Astrocyte of the spinal cord (primary cell): Measurements from ENCODE around the gene NUBP2.

ENCODE experiments used
- DNase-seq: peaks from one replicate; pipeline ENCODE4 v3.0.0; 2011; ENCODE audit warnings: low read depth, low spot score
- H3K4me3 ChIP-seq: 2 replicates; pipeline ENCODE4 v1.5.1; 2011; ENCODE audit warnings: low read depth, mild to moderate bottlenecking, low read length, moderate library complexity
- CTCF ChIP-seq: IDR thresholded peaks from 2 replicates; pipeline ENCODE4 v1.5.1; 2012; ENCODE audit warnings: low read depth, mild to moderate bottlenecking, low read length, inconsistent platforms
- in situ Hi-C: cut with HindIII; loops from 2 replicates; pipeline ENCODE4 v1.10.0; 2017; ENCODE audit warnings: low sequenced_read_pairs

Gene NUBP2

GRCh38 chr16:1775846-1776671 is 6.7 kb upstream of the NUBP2 start:
- H3K4me3 ChIP-seq, result no peak overlapping the region
- in situ Hi-C loops, result no loop called here
- no peak for DNase-seq
- TF ChIP-seq CTCF, result no peak

- in situ Hi-C loops, result no loop called here
- no peak for DNase-seq
- TF ChIP-seq CTCF, result no peak
Observed at GRCh38 chr16:1776672-1776955, 6.1 kb upstream of the NUBP2 start.

DNA sequence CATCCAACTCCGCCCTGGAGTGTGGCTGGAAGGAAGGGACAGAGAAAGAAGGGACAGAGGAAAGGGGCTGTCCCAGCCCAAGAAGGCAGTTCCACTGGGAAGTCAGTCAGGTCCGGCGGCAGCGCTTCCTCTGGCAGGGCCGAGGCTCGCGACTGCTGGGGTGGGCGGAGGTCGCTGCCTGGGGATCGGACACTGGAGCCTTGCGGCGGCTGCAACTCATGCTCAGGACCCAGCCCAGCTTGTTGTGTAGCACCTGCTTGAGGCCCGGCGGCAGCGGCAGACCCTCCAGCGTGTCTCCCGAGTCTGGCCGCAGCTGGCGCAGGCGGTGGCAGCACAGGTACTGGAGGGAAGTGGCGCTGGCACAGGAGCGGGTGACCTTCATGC is 5.8 kb upstream of the NUBP2 start:
- DNase-seq, result no peak
- TF ChIP-seq CTCF, result no peak
- H3K4me3 ChIP-seq, result no peak overlapping the region
- in situ Hi-C loops, result no loop called here

More at GRCh38 chr16:1776672-1776955, 6.1 kb upstream of the NUBP2 start:
- H3K4me3 ChIP-seq, result no peak overlapping the region

DNA sequence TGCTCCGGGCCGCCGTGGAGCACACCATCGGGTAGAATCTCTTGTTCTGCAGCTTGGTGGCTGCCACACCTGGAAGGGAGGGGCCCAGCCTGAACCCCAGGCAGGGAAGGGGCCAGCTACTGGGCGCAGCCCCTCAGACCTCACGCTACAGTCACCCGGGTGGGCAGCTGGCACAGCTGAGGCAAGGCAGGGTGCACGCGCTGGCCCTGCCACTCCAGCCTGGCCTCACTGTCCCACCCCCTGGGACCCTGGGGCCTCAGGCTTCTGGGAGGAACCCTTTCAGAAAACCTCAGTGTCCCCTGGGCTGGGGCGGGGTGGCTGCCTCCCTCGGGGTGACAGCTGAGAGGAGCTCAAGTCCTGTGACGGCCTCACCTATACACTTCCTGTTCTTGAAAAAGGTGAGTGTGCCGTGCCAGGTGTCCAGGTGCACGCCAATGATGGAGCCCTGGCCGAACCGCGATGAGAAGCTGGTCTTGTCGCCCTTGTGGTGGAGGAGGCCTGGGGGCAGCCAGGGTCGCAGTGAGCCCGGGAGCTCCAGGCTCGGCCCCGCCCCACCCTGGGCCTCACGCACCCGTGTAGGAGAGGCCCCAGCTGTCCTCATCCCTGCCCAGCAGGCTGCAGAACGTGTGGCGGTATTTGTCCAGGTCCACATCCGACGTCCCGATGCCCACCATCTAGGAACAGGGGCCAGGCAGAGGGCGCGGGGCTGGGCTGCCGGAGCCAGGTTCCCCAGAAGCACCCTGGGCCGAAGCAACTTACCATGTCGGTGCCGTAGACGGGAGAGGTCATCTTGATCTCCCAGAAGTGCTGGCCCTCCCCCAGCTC is 5.2 kb upstream of the NUBP2 start:
- H3K4me3 ChIP-seq, result no peak overlapping the region
- no peak for DNase-seq
- in situ Hi-C loops, result no loop called here
- no peak for TF ChIP-seq CTCF

GRCh38 chr16:1778200-1779179 is 4.3 kb upstream of the NUBP2 start:
- H3K4me3 ChIP-seq, result no peak overlapping the region
- peak; percentile 43 for DNase-seq
- in situ Hi-C loops, result no loop called here
- no peak for TF ChIP-seq CTCF

GRCh38 chr16:1779234-1779701 is 3.5 kb upstream of the NUBP2 start:
- in situ Hi-C loops, result no loop called here
- no peak for DNase-seq
- TF ChIP-seq CTCF, result no peak
- no peak overlapping the region for H3K4me3 ChIP-seq
